ENCODE results near the gene FMN1. TPM values are rescaled to one million over a fixed set of nuclear protein-coding genes. Genes with fewer than 3 reads are reported as not detected.

The FMN1 gene
- total RNA-seq, 4 donors from 2014 or later, result 4.3 to 10.1 (median 8.8) TPM

- Histone ChIP-seq H3K27me3 (peaks cover 0 to 13% (median 0%) of the 10 kb centered on the region in 4 donors), H3K27ac (no peak overlapping the region), H3K4me1 (peaks cover 0 to 10% (median 0%) of the 10 kb centered on the region in 3 donors), H3K36me3 (no peaks in the 10 kb centered on the region), H3K9me3 (peaks cover 0 to 5% (median 0%) of the 10 kb centered on the region in 3 donors), H3K4me3 (no peak overlapping the region)
- TF ChIP-seq POLR2A (IDR thresholded peaks at IDR 0.05) (no peak), CTCF (IDR thresholded peaks at IDR 0.05) (no peak)
- WGBS, 2 donors, result 77 to 78% methylated on average over 10 of the region's 10 CpGs
- no peak for DNase-seq
- intact Hi-C loops (cut with DNase I), result no loop called here
These were observed 464.7 kb downstream of the FMN1 start for GRCh38 chr15:32729700-32730395.

- peaks cover 0 to 4% (median 0%) of the 10 kb centered on the region in 3 donors for H3K9me3 ChIP-seq
- intact Hi-C loops (cut with DNase I), result no loop called here
- WGBS, 2 donors, result 66 to 82% methylated on average over 2 of the region's 2 CpGs
- TF ChIP-seq POLR2A (IDR thresholded peaks at IDR 0.05) (no peak), CTCF (IDR thresholded peaks at IDR 0.05) (no peak)
- no peak for DNase-seq
- H3K4me1 ChIP-seq, result peaks cover 0 to 14% (median 4%) of the 10 kb centered on the region in 3 donors
- no peaks in the 10 kb centered on the region for H3K36me3 ChIP-seq
- H3K4me3 ChIP-seq, result no peak overlapping the region
- no peak overlapping the region for H3K27ac ChIP-seq
- H3K27me3 ChIP-seq, result peaks cover 3 to 32% (median 11%) of the 10 kb centered on the region in 4 donors
These were observed 471.2 kb downstream of the FMN1 start for GRCh38 chr15:32723171-32723948.

- intact Hi-C loops (cut with DNase I), result no loop called here
- DNase-seq, result no peak
- peaks cover 3 to 45% (median 17%) of the 10 kb centered on the region in 4 donors for H3K27me3 ChIP-seq
- no peaks in the 10 kb centered on the region for H3K36me3 ChIP-seq
- TF ChIP-seq POLR2A (IDR thresholded peaks at IDR 0.05) (no peak), CTCF (IDR thresholded peaks at IDR 0.05) (no peak)
- H3K4me3 ChIP-seq, result no peak overlapping the region
- no peaks in the 10 kb centered on the region for H3K9me3 ChIP-seq
- peaks cover 0 to 26% (median 12%) of the 10 kb centered on the region in 3 donors for H3K4me1 ChIP-seq
- H3K27ac ChIP-seq, result no peak overlapping the region
These were observed 472.4 kb downstream of the FMN1 start for GRCh38 chr15:32722136-32722535.

GRCh38 chr15:32721596-32721995 is 472.9 kb downstream of the FMN1 start:
- no peak for TF ChIP-seq CTCF (IDR thresholded peaks at IDR 0.05)
- no peak for TF ChIP-seq POLR2A (IDR thresholded peaks at IDR 0.05)
- DNase-seq, result no peak
- peaks cover 3 to 50% (median 18%) of the 10 kb centered on the region in 4 donors for H3K27me3 ChIP-seq
- 80 to 84% methylated on average over 6 of the region's 6 CpGs for WGBS, 2 donors
- H3K27ac ChIP-seq, result no peak overlapping the region
- H3K9me3 ChIP-seq, result no peaks in the 10 kb centered on the region
- H3K4me3 ChIP-seq, result no peak overlapping the region
- intact Hi-C loops (cut with DNase I), result no loop called here
- H3K36me3 ChIP-seq, result no peaks in the 10 kb centered on the region
- H3K4me1 ChIP-seq, result peaks cover 0 to 30% (median 12%) of the 10 kb centered on the region in 3 donors

Measured in esophagus squamous epithelium (tissue), 5 donors.